NCI-H2081 (cell line): Measurements from ENCODE around the gene ADGRL3.
A peak's percentile ranks its signal among the peaks of the same experiment; 100 is the strongest.

Experiments used
- DNase-seq, 2 experiments: peaks; one replicate each; lab custom pipeline; 2025; lab: John Stamatoyannopoulos, UW

Gene ADGRL3

DNA sequence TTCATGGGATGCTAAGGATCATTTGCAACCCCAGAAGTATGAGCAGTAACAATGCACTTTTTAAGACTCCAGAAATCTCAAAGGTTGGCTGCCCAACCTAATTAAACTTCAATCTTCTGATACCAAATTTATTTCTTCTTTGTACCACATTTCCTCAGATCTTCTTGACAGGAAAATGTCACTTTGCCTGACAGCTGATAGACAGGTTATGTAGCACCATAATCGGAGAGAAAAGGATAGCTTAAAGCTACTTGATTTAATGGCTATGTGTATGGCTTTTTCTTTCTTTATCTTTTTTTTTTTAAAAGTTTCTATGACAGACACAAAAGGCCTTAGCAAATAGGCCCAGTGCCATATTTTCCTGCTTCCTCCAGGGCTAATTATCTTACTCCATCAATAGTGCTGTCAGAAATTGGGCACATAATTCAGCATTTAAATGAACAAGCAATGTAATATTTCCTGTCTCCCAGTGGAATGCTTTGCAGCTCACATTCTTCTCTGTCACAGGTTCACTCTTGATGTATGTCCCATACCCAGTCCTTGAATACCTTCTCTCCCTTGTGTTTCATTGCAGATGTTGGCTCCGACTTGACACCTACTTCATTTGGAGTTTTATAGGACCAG lies 795.7 kb downstream of the ADGRL3 start:
- DNase-seq, result peak in 1 of 2 experiments; percentile 2

DNA sequence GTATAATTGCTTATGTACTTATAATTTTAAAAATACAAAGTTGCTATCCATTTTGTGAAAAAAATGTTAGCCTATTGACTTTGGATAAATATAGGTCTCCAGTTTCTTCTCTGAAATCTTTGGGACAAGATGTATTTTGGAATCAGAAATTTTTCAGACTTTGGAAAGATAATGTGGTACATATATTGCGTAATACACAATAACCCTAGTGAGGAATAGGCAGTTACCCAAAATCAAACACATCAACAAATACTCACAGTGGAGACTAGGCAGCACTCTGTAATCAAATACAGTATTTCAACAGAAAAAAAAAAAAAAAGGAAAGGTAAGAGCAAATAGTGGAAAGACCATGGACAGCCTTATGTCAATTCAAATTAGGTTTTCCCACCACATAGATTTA lies 796.8 kb downstream of the ADGRL3 start:
- DNase-seq, result no peak

DNA sequence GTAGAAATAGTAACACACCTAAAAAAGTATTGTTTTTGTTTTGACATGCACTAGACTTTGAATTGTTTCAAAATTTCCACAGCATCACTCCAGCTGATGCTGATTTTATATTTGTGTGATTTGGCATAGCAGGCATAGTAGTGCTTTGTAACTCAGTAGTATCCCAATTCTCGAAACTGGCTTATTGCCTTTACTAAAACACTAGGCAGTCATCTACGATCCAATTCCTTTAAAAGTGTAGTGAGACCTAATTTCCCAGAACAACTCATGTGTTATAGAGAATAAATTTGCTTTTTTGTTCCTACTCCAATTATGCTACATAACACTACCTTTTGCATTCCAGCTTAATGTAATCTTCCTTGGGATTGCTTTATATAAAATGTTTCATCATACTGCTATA lies 797.7 kb downstream of the ADGRL3 start:
- DNase-seq, result no peak

DNA sequence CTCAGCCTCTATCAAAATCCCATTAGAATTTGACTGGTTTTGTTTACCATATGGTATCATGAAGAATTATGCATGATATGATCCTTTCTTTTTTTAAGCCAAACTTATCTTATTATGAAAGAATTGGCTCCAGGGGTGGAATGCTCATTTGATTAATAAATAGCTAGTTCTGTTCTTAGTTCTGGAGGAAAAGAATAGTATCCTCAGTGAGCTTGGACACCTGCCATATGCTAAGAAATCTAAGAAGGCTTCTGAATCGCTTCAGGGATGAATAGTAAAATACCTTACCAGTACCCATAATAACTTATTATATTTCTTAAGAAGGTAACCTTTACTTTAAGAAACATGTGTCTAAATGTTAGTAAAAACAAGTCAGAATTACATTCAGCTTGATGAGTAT lies 803.6 kb downstream of the ADGRL3 start:
- DNase-seq, result no peak

DNA sequence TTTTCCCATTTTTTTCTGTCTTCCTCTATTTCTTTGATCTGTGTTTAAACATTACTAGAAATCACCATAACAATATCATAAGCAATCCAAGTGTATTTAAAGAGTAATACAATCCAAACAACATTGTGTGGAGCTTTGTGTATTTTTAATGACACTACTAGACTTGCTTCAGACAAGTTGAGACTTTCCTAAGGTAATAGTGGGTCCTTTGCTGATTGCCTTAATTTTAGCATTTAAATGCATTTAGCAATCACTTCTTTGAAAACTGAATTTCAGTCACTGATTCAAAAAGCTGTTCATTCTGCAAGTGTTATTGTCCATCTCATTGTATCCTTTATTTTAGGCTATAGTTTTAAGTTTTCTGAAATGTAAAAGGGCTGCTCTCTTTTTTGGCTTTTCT lies 804.8 kb downstream of the ADGRL3 start:
- DNase-seq, result no peak

DNA sequence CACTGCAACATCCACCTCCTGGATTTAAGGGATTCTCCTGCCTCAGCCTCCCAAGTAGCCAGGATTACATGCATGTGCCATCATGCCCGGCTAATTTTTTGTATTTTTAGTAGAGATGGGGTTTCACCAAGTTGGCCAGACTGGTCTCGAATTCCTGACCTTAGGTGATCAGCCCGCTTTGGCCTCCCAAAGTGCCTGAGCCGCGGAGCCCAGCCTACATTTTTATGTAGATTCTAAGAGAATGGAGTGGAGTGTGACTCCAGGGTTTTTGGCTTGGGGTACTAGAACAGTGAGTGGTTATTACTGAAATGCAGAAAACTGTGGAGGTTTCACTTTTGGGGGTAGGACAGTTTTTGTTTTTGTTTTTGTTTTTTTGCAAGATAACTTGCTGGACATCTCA lies 806.0 kb downstream of the ADGRL3 start:
- DNase-seq, result no peak

DNA sequence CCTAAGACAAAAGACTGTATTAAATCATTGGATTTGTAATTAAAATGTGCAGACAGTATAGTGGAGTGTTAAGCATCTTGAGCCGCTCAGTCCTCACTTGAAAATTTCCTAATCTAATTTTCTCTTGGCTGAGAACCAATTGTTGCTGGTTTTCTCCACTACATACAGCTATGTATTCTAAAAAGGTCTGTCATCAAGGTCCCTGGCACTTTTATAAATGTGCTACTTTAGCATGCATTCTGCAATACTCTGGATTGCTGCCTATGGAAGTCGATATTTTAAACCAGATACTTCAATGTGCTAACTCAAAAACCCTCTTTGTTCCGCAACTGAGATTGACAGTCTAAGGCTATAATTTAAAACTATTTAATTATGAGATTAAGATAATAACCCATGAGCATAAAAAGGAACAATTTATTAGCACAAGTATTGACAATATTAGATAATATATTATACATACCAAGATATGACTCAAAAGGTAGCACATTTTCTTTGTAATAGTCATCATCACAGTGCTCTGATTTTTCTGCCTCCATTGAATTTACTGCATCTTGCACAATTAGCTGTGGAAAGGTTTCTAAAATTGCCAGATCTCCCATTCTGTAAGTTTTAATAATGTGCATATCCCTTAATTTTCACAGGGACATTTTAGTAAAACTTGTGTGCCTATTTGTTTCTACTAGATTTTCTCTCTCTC lies 815.1 kb downstream of the ADGRL3 start:
- no peak for DNase-seq

DNA sequence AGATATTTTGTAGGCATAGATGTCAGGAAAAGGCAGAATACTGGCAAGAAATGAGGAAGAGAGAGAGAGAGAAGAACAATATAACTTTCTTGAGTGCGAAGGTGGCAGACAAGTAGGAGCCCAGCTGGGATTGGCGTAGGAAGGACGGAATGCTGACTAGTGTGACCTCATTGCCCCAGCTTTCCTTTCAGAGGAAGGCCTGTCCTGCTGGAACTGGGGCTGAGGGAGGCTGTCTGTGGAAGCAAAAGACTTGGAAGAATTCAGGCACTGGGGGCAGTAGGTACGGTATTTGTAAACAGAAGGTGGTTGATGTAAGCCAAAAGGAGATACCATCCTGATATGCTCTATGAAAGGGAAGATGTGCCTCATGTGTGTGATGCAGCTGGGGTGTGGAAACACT lies 818.4 kb downstream of the ADGRL3 start:
- DNase-seq, result no peak

DNA sequence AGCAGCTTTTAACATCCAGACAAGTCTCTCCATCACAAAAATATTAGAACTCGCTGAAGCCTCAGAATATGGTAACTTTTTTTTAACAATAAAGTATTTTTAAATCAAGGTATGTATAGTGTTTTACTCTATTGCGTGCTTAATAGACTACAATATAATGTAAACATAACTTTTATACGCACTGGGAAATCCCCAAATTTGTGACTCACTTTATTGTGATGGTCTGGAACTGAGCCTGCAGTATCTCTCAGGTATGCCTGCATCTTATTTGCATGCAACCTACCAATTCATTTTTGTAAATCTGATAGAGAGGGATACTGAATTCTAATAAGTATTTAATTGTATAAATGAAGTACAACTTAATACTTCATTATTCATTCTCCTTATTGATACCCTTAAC lies 823.5 kb downstream of the ADGRL3 start:
- DNase-seq, result no peak

DNA sequence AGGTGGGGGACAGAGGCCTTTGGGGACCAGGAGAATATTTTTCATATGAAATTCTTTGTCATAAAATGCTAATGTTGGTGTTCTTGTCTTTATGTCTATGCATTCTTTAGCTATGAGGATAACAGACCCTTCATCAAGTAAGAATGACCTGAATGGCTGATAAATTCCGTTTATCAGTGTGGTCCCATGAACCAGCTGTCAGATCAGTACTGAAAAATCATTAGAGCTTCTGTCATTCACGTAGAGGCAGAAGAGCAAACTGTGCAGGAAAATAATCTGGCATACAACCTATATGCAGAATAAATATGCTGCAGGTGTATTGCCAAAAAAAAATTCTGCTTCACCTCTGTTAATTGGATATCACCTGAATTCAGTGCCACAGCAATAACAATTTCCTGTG lies 828.6 kb downstream of the ADGRL3 start:
- DNase-seq, result peak in 1 of 2 experiments; percentile 48

DNA sequence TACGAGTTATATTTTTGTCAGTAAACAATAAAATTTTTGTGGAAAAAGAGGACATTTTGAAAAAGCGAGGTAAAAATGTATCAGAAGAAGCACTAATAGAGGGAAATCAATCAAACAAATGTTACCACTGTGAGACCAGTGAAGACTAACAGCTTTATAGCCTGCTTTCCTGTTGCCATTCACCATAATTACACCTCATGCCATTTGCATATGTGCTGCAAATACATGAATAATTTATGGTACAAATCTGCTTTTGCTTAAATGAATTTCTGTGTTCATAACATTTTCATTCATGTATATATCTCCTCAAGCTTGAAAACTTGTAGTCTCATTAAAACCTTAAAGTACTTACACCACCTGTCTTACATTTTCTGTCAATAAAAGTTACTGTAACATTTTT lies 830.8 kb downstream of the ADGRL3 start:
- no peak for DNase-seq

DNA sequence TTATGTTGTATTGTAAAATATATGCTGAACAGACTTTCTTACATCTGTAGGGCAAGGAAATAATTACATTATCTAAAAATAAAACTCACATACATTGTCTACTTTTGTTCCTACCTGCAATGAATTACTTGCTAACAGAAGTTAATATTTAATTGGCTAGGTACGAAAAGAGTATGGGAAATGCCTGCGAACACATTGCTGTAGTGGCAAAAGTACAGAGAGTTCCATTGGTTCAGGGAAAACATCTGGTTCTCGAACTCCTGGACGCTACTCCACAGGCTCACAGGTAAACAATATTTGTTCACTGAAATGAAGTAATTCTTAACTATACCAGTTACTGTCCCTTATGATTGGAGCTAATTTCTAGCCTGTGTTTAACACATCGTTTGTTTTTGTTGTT lies 837.4 kb downstream of the ADGRL3 start:
- DNase-seq, result no peak

DNA sequence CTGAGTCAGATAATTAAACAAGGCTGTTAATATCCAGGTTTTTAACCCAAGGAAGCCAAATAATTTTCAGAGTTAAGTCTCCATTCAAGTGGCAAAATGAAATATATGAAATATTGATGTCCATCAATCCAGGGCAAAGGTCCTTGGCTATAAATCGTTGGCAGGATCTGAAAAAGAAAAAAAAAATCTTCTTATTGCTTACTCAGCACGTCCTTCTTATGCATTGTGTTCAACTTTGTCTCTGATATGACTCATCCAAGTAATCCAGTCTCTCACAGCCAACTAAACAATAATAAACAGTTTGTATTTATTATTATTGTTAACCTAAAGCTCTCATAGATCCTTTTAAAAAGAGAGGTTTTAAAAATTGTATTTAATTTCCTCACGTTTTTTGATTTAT lies 851.2 kb downstream of the ADGRL3 start:
- no peak for DNase-seq

DNA sequence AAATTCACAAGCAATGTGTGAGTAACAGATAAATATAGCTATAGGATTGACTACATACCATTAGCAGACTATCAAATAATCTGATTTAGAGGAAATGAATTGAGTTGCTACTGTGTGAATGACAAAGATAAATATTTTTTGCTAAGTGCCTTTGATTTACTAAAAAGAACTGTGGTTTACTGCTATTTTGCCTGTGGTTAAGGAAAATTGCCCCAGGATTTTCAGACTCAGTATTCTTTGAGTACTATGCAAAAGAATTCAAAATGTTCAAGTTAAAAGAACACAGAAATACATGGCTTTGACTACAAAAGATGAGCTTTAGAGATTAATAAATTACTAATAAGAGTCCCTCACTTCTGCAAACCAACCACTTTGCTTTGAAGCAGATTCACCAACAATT lies 853.8 kb downstream of the ADGRL3 start:
- no peak for DNase-seq

DNA sequence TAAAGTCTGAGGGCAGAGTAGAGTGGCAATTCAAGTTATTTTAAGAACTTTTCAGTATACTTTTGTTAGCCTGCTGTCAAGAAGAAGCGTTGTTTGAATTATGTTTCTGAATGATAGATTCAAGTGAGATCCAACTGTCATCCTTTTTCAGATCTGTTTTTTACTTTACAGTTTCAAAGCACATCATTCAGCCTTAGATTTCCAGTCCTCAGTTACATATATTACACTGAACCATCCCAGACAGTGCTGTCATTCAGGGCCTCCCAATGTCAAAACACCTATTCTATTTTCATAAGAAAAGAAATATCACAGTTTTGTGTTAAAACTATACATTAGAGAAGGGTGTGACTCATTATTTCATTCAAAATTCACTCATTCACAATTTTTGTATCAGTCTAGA lies 856.9 kb downstream of the ADGRL3 start:
- no peak for DNase-seq

DNA sequence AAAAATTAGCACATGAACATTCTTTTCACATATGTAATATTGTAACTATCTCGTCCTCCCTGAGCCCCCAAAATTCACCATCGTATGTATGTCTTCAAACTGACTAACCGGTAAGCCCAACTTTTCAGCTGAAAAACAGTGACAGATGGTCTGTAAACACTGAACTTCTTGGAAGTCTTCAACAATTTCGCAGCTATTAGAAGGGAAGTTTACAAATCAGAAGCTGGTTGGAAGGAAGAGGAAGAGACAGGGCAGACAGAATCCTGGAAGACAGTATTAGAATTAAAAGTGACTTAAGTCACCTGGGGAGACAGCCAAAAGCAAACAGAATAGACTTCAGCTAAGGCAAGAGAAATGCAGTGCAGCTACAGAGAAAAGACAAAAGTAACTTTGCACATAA lies 858.4 kb downstream of the ADGRL3 start:
- DNase-seq, result no peak

DNA sequence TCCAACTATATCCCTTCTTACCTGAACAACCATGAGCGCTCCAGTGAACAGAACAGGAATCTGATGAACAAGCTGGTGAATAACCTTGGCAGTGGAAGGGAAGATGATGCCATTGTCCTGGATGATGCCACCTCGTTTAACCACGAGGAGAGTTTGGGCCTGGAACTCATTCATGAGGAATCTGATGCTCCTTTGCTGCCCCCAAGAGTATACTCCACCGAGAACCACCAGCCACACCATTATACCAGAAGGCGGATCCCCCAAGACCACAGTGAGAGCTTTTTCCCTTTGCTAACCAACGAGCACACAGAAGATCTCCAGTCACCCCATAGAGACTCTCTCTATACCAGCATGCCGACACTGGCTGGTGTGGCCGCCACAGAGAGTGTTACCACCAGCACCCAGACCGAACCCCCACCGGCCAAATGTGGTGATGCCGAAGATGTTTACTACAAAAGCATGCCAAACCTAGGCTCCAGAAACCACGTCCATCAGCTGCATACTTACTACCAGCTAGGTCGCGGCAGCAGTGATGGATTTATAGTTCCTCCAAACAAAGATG lies 870.2 kb downstream of the ADGRL3 start:
- no peak for DNase-seq

DNA sequence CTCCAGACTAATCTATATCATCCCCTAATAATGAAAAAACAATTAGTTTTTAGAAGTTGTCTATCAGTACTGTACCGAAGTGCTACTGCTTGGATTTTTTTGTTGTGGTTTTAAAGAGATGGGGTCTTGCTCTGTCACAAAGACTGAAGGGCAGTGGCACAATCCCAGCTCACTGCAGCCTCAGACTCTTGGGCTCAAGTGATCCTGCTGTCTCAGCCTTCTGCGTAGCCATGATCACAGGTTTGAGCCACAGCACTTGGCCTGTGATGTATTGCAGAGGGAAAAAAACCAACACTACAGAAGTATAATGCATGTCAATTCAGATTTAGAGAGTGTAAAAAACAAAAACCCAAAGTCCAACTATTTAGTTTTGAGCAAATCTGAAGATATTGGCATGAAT lies 875.0 kb downstream of the ADGRL3 start:
- DNase-seq, result no peak

DNA sequence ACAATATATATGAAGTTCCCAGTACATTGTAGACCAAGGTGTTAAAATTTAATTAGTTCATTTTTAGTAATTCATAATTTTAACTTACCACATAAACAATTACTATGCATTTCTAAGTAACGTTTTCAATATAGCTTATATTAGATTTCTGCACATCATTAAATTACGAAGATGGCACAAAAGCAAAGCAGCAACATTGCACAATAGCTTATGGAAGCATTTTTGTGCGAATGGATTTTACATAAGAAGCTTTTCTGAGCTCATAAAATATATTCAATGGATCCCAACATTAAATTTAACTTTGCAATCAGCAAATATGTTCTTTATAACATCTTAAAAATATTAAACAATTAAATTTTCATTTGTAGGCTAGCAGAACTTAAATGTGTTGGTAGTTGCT lies 875.4 kb downstream of the ADGRL3 start:
- DNase-seq, result no peak

DNA sequence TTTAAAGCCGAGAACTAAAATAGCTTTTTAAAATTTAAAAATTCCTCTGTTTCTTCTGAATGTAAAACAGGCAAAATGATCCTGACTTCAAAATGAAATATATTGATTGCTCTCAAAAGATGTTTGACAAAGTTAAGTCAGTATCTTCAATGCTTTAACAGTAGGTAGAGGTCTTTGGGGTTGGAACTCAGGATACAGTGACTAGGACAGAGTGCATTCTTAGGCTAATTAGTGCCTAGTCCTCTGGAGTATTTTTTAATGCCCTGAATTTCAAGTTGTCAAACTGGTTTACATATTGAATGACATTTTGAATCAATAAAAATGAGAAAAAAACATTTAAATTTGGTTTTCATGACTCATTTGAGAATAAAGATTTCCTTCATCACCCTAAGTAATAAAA lies 877.3 kb downstream of the ADGRL3 start:
- DNase-seq, result no peak

DNA sequence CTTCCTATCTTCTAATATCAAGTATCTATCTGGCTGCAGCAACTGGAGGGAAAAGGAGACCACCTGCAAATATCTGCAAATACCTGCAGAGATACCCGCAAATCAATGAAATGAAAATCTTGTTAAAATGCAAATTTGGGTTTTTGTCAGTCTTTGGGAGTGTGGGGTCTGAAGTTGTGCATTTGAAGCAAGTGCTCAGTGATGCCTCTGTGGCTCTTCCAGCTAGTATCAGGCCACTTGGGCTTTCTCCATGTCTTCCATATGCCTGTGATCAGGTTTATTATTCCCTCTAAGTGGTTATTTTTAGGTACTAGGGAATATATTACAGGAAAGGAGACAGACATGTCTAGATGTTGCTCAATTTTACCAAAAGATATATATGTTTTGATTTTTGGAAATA lies 880.3 kb downstream of the ADGRL3 start:
- no peak for DNase-seq

DNA sequence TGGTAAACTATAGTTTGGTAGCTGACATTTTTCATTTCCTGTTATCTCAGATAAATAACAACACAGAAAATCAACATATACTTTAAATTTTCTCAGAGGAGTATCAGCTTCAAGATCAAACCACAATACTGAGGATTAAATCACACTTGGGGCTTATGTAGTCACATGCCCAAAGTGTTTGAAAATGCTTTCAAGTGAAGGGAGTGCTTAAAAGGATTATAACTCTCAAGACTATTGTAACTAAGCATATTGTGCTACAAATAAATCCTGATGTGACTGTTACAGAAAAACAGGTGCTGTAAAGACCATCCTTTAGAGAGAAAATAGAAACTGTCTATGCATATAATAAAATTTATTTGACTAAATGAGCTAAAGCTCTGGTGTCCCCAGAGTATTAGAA lies 887.6 kb downstream of the ADGRL3 start:
- DNase-seq, result no peak

DNA sequence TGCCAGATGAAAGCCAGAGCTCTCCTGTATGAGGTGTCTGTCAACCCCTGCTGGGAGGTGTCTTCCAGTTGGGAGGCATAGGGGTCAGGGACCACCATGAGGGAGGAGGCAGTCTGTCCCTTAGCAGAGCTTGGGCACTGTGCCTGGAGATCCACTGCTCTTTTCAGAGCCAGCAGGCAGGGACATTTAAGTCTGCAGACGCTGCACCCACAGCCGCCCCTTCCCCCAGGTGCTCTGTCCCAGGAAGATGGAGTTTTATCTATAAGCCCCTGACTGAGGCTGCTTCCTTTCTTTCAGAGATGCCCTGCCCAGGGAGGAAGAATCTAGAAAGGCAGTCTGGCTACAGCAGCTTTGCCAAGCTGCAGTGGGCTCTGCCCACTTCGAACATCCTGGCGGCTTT lies 893.6 kb downstream of the ADGRL3 start:
- no peak for DNase-seq

DNA sequence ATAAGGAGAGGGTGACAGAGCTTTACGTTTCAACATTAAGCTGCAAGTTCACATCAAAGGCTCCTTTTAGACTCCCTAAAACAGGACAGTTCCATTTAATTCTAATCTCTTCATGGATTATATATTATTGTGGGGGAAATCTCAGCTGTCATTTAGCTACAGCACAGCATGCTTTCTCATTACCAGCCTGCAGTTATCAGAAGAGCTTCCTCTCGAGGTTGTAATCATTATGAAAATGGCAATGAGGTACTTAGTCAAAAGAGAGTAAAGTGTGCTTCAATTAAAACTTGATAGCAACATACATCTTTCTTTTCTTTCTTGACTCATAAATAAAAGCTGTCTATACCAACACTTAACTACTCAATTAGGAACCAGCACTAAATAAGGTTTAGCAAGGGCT lies 896.8 kb downstream of the ADGRL3 start:
- no peak for DNase-seq
